Activated CD4-positive, CD25-positive, alpha-beta regulatory T cell (primary cell): ENCODE measurements around the gene FGA.
"Not testable (repeated sequence)": the region's sequence is repeated elsewhere in the genome, so short reads cannot be mapped to it uniquely, and the experiment has no call there.

Experiments
- DNase-seq, 4 experiments: peaks; one replicate each; lab custom pipeline; 2025; lab: John Stamatoyannopoulos, UW

FGA gene

GRCh38 chr4:154606728-154607723 is 16.5 kb upstream of the FGA start:
- DNase-seq, result no peak

DNA sequence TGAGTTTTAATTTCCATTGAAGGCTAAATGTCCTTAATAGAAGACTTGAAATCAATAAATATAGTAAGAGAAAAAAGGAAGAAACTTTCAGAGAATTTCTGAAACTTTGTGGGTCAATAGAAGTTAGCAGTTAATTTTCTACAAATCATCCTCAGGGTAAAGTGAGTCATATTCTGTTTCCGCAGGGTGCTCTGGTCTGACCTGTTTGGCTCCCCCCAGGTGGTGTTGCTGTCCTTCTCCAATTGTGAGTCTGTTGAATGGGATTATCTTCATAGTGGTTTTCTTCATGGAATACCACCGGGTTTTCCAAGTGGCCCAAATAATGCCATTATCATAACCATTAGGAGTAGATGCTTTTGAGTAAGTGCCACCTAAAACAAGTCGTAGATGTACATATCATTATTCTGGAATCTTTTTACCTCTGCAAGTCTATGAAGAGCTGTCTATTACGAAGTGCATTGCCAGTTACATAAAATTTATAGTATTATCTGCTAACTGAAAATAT is 14.2 kb upstream of the FGA start:
- no peak for DNase-seq

GRCh38 chr4:154603033-154603943 is 12.7 kb upstream of the FGA start:
- no peak for DNase-seq

GRCh38 chr4:154602404-154603020 is 12.0 kb upstream of the FGA start:
- no peak for DNase-seq

- no peak for DNase-seq
These were observed 7.5 kb upstream of the FGA start for GRCh38 chr4:154597798-154598774.

DNA sequence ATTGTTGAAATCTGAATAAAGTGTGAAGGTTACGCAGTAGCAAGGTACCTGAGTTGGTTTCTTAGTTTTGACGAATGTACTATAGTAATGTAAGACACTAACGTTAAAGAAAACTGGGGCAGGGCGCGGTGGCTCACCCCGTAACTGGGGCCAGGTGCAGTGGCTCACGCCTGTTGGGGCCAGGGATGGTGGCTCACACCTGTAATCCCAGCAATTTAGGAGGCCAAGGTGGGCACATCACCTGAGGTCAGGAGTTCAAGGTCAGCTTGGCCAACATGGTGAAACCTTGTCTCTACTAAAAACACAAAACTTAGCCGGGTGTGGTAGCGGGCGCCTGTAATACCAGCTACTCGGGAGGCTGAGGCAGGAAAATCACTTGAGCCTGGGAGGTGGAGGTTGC is 6.7 kb upstream of the FGA start:
- not testable (repeated sequence) for DNase-seq

GRCh38 chr4:154595807-154596206 is 5.3 kb upstream of the FGA start:
- no peak for DNase-seq

- DNase-seq, result not testable (repeated sequence)
These were observed 3.8 kb upstream of the FGA start for GRCh38 chr4:154594343-154594742.

DNA sequence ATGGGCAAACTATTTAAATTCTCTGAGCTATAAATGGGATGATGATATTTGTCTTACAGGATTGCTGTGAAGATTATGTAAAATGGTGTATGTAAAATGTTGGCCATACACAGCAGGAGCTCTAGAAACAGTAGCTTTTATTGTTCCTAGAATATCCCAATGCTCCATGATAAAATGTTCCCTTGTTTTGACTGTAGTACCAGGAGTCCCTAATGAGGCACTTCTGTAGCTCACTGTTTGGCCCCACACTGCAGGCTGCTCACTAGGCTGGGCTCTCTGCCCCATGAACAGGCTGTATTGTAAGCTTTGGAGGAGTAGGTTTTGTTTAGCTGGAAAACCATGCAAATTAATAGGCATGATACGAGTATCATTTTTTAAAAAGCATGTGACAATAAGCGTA is 3.3 kb upstream of the FGA start:
- DNase-seq, result no peak

GRCh38 chr4:154591890-154592289 is 1.3 kb upstream of the FGA start:
- DNase-seq, result no peak

- no peak for DNase-seq
These were observed 995 bp downstream of the FGA start for GRCh38 chr4:154589296-154590197.

GRCh38 chr4:154588198-154588597 is 2.3 kb downstream of the FGA start:
- DNase-seq, result no peak

- no peak for DNase-seq
These were observed 4.1 kb downstream of the FGA start for GRCh38 chr4:154586296-154587033.

GRCh38 chr4:154585369-154586018 is 5.0 kb downstream of the FGA start:
- DNase-seq, result no peak

DNA sequence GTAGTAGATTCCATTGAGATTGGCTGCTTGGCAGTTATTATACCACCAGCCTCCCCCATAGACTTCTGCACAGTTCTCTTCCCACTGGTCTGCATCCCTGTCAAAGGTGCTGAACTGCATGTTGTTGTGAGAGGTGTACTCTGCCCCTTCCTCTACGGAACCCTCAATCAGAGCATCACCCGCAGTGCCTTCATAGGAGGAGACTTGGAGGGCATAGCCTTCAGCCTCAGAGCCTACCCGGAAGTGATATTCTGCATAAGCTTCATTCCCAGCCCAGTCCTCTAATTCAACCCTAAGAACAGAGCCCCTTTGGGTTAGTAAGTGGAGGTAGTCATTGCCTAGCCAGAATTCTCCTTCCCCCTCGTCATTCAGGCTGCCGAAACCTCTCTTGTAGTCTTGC is 6.3 kb downstream of the FGA start:
- DNase-seq, result no peak

DNA sequence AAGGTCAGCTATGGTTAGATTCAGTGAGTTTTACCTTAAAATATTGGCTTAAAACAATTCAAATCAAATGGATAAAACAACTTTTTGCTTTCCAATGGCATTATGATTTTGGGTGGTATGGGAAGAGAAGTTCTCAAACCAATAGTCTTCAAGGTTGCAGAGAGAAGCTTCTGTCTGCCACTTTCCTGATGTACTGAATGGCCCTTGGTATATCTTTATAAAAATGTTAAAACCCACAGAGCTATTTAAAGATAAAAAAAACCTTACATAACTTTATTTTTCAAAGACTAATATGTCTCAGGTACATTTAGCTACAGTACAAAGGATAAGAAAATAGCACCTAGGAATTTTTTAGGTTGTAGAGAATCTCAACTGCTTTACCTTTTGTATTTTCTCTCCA is 6.9 kb downstream of the FGA start:
- no peak for DNase-seq

- no peak for DNase-seq
These were observed 7.3 kb downstream of the FGA start for GRCh38 chr4:154583230-154583629.

- DNase-seq, result no peak
These were observed 7.8 kb downstream of the FGA start for GRCh38 chr4:154582723-154583122.

GRCh38 chr4:154579927-154580326 is 10.6 kb downstream of the FGA start:
- DNase-seq, result no peak
